Esophagus squamous epithelium (tissue), 5 donors: ENCODE results near the gene CDYL. TPM values are rescaled to one million over a fixed set of nuclear protein-coding genes. Genes with fewer than 3 reads are reported as not detected.

Experiments
- DNase-seq: peaks from one replicate; lab custom pipeline; 2025; lab: John Stamatoyannopoulos, UW
- H3K27ac ChIP-seq, 4 donors: fragments of 200-600 bp; sonication (generic); one replicate each; pipeline ENCODE4 v1.5.1; 2016 to 2019; ENCODE audit warnings: mild to moderate bottlenecking in 1 of 4
- H3K27me3 ChIP-seq, 4 donors: fragments of 200-600 bp; sonication (generic); 1 replicate in 3 of 4; 2 replicates in 1 of 4; pipeline versions ENCODE4 v1.5.1 to v1.6.0; 2017 to 2021; ENCODE audit warnings: antibody characterized with exemption in 1 of 4
- H3K36me3 ChIP-seq, 3 donors: fragments of 200-600 bp; sonication (generic); one replicate each; pipeline ENCODE4 v1.5.1; 2016 to 2019
- H3K4me1 ChIP-seq, 3 donors: fragments of 200-600 bp; sonication (generic); one replicate each; pipeline ENCODE4 v1.5.1; 2017 to 2019
- H3K4me3 ChIP-seq, 4 donors: fragments of 200-600 bp; sonication (generic); 1 replicate in 3 of 4; 2 replicates in 1 of 4; pipeline ENCODE4 v1.5.1; 2016 to 2019; ENCODE audit warnings: mild to moderate bottlenecking in 2 of 4, moderate library complexity in 1 of 4
- H3K9me3 ChIP-seq, 3 donors: fragments of 200-600 bp; sonication (generic); one replicate each; pipeline ENCODE4 v1.5.1; 2016 to 2019
- CTCF ChIP-seq, 6 experiments: fragments of 450-650 bp in 4 of 6; fragments of 200-600 bp in 2 of 6; sonication (generic) in 2 of 6; IDR thresholded peaks; one replicate each; pipeline ENCODE4 v1.5.1; 2016 to 2019; ENCODE audit warnings: antibody characterized with exemption in 6 of 6, mild to moderate bottlenecking in 4 of 6, moderate library complexity in 4 of 6
- POLR2A ChIP-seq, 4 donors: fragments of 450-650 bp; IDR thresholded peaks; one replicate each; pipeline ENCODE4 v1.6.1; 2017; ENCODE audit warnings: antibody characterized with exemption in 4 of 4, mild to moderate bottlenecking in 4 of 4, moderate library complexity in 3 of 4
- WGBS, 2 donors: methylation state at CpG; one replicate each; pipeline ENCODE4 v1.1.5; 2018; 5-methylcytosine and 5-hydroxymethylcytosine counted together
- intact Hi-C: fragments of 100-400 bp; cut with DNase I; formaldehyde crosslinking; loops from one replicate; pipeline ENCODE4 v1.15.0; 2022
- total RNA-seq, 4 donors: library from RNA; depleted of rRNA; stranded (reverse); fragments of >200 nt; gene quantifications; one replicate each; pipeline ENCODE4 v1.1.0, GENCODE V29; 2016
- donor health status: DM: yes; HTN: yes; CAD: no.

The CDYL gene
- total RNA-seq, 4 donors from 2014 or later, result 15.2 to 43.5 (median 19.6) TPM

- Histone ChIP-seq H3K27me3 (peaks cover 0 to 8% (median 0%) of the 10 kb centered on the region in 4 donors), H3K4me3 (no peak overlapping the region), H3K36me3 (peaks cover 0 to 2% (median 0%) of the 10 kb centered on the region in 3 donors), H3K4me1 (no peaks in the 10 kb centered on the region), H3K27ac (no peak overlapping the region), H3K9me3 (no peaks in the 10 kb centered on the region)
- TF ChIP-seq CTCF (IDR thresholded peaks at IDR 0.05) (no peak), POLR2A (IDR thresholded peaks at IDR 0.05) (no peak)
- 78 to 79% methylated on average over 7 to 10 of the region's 10 CpGs for WGBS, 2 donors
- intact Hi-C loops, result no loop called here
- no peak for DNase-seq
Measured at GRCh38 chr6:4961322-4962168, 185.3 kb downstream of the CDYL start.

DNA sequence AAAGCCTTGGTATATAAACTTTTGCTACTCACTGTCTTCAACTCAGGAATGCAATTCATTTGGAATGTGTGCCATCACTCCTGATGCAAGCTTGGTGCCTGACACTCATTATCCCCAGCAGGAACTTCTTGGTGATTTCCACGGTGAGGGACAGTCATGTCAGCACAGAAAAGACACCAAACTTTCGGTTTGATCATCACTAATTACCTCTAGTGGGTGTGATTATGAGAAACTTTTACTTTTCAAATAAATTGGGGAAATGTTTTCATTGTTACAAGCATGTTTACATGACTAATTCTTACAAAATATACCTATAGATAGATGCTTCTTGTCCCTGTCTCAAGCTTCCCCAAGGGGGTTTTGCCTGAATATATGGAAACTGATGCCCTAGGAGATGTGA lies 186.7 kb downstream of the CDYL start:
- Histone ChIP-seq H3K4me1 (no peaks in the 10 kb centered on the region), H3K36me3 (no peaks in the 10 kb centered on the region), H3K27ac (no peak overlapping the region), H3K27me3 (peaks cover 0 to 5% (median 0%) of the 10 kb centered on the region in 4 donors), H3K9me3 (no peaks in the 10 kb centered on the region), H3K4me3 (no peak overlapping the region)
- TF ChIP-seq CTCF (IDR thresholded peaks at IDR 0.05), result no peak
- TF ChIP-seq POLR2A (IDR thresholded peaks at IDR 0.05), result no peak
- intact Hi-C loops, result no loop called here
- DNase-seq, result no peak
- 60 to 75% methylated on average over 2 of the region's 2 CpGs for whole genome bisulfite sequencing, 2 donors

- no peak overlapping the region for H3K27ac ChIP-seq
- no peak for DNase-seq
- H3K4me3 ChIP-seq, result no peak overlapping the region
- no peaks in the 10 kb centered on the region for H3K4me1 ChIP-seq
- peaks cover 0 to 2% (median 0%) of the 10 kb centered on the region in 4 donors for H3K27me3 ChIP-seq
- intact Hi-C loops, result no loop called here
- TF ChIP-seq CTCF (IDR thresholded peaks at IDR 0.05), result no peak
- TF ChIP-seq POLR2A (IDR thresholded peaks at IDR 0.05), result no peak
- 67 to 76% methylated on average over 18 to 22 of the region's 22 CpGs for WGBS, 2 donors
- no peaks in the 10 kb centered on the region for H3K36me3 ChIP-seq
- no peaks in the 10 kb centered on the region for H3K9me3 ChIP-seq
Measured at GRCh38 chr6:4964675-4965561, 188.7 kb downstream of the CDYL start.

- DNase-seq, result no peak
- Histone ChIP-seq H3K4me3 (no peak overlapping the region), H3K9me3 (no peaks in the 10 kb centered on the region), H3K4me1 (no peaks in the 10 kb centered on the region), H3K27ac (no peak overlapping the region), H3K27me3 (no peaks in the 10 kb centered on the region), H3K36me3 (no peaks in the 10 kb centered on the region)
- intact Hi-C loops, result no loop called here
- TF ChIP-seq CTCF (IDR thresholded peaks at IDR 0.05) (no peak), POLR2A (IDR thresholded peaks at IDR 0.05) (no peak)
- WGBS, 2 donors, result 88 to 91% methylated on average over 7 of the region's 8 CpGs
Measured at GRCh38 chr6:4965562-4966389, 189.6 kb downstream of the CDYL start.
